ENCODE measurements around the gene IQCK.

DNA sequence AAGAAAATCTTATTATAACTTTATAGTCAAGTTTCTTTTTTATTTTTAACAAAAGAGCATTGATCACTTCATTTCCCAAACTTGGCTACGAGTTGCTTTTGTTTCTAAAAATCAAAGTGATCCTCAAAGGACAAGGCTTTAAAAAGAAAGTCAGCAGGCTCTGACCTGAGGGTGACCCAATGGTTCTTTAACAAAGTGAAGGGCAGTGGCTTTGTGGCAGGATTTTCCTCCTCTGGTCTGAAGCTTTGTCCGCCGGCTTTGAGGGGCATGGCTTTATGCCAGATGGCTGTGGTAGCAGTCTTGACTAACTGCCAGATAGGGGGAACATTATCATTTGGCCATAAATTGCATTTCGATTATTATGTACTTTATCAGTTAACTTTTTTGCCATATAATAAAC is 28.5 kb downstream of the IQCK start:
- TF ChIP-seq ZBTB1 (tag by site-specific recombination; IDR thresholded peaks at IDR 0.05), result no peak
- TF ChIP-seq ZNF239 (tag by site-specific recombination; IDR thresholded peaks at IDR 0.05), result no peak
- TF ChIP-seq, protein P1, sequence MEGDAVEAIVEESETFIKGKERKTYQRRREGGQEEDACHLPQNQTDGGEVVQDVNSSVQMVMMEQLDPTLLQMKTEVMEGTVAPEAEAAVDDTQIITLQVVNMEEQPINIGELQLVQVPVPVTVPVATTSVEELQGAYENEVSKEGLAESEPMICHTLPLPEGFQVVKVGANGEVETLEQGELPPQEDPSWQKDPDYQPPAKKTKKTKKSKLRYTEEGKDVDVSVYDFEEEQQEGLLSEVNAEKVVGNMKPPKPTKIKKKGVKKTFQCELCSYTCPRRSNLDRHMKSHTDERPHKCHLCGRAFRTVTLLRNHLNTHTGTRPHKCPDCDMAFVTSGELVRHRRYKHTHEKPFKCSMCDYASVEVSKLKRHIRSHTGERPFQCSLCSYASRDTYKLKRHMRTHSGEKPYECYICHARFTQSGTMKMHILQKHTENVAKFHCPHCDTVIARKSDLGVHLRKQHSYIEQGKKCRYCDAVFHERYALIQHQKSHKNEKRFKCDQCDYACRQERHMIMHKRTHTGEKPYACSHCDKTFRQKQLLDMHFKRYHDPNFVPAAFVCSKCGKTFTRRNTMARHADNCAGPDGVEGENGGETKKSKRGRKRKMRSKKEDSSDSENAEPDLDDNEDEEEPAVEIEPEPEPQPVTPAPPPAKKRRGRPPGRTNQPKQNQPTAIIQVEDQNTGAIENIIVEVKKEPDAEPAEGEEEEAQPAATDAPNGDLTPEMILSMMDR (tag by site-specific recombination; IDR thresholded peaks at IDR 0.05), result no peak
- TF ChIP-seq ZBTB8A (tag by site-specific recombination; IDR thresholded peaks at IDR 0.05), result no peak
- TF ChIP-seq ZFP3 (tag by site-specific recombination; IDR thresholded peaks at IDR 0.05; ENCODE audit: low read depth), result no peak
- TF ChIP-seq ZNF48 (tag by site-specific recombination; IDR thresholded peaks at IDR 0.05), result no peak
- no peak for TF ChIP-seq ZNF707 (tag by site-specific recombination; IDR thresholded peaks at IDR 0.05)
- TF ChIP-seq, protein P2, sequence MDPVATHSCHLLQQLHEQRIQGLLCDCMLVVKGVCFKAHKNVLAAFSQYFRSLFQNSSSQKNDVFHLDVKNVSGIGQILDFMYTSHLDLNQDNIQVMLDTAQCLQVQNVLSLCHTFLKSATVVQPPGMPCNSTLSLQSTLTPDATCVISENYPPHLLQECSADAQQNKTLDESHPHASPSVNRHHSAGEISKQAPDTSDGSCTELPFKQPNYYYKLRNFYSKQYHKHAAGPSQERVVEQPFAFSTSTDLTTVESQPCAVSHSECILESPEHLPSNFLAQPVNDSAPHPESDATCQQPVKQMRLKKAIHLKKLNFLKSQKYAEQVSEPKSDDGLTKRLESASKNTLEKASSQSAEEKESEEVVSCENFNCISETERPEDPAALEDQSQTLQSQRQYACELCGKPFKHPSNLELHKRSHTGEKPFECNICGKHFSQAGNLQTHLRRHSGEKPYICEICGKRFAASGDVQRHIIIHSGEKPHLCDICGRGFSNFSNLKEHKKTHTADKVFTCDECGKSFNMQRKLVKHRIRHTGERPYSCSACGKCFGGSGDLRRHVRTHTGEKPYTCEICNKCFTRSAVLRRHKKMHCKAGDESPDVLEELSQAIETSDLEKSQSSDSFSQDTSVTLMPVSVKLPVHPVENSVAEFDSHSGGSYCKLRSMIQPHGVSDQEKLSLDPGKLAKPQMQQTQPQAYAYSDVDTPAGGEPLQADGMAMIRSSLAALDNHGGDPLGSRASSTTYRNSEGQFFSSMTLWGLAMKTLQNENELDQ (tag by site-specific recombination; IDR thresholded peaks at IDR 0.05; ENCODE audit: low read depth), result no peak
- TF ChIP-seq ZNF555 (tag by site-specific recombination; conservative IDR thresholded peaks at IDR 0.05), result no peak
- TF ChIP-seq GLIS1 (tag by site-specific recombination; IDR thresholded peaks at IDR 0.05), result no peak
- TF ChIP-seq ZNF121 (tag by site-specific recombination; IDR thresholded peaks at IDR 0.05), result no peak

Data from HEK293 (cell line).